Superior temporal gyrus (tissue), 1 donor: ENCODE results near the gene CATSPER3.

Experiments used
- DNase-seq: peaks from one replicate; pipeline ENCODE4 v3.0.0-alpha.2; 2016; ENCODE audit errors: extremely low spot score

CATSPER3 gene

DNA sequence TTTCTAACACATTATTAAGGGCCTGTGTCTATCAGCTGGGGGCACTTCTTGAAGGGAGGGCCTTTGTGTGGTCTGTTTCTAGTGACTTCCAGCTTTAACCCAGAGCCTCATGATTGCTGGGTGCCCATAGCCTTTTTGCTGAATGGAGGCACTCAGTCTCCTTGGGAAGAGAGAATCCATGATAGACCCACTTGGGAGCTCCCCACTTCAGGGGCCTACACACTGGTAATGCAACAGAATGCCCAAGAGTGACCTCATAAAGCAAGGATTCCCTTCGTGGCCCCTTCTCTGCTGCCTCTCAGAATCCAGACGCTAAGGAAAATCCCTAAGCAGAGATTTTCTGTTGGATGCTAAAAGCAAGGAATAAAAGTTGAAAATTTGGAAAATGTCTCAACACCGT is at the start of gene CATSPER3:
Gene CATSPER3 (plus strand): TSS at position 301 of the 400 bp plus-strand sequence. CDS start 85 bp downstream, at position 386.
- DNase-seq: no peak

- DNase-seq: no peak
Measured at GRCh38 chr5:134918861-134919260, 48.8 kb upstream of the CATSPER3 start.

DNA sequence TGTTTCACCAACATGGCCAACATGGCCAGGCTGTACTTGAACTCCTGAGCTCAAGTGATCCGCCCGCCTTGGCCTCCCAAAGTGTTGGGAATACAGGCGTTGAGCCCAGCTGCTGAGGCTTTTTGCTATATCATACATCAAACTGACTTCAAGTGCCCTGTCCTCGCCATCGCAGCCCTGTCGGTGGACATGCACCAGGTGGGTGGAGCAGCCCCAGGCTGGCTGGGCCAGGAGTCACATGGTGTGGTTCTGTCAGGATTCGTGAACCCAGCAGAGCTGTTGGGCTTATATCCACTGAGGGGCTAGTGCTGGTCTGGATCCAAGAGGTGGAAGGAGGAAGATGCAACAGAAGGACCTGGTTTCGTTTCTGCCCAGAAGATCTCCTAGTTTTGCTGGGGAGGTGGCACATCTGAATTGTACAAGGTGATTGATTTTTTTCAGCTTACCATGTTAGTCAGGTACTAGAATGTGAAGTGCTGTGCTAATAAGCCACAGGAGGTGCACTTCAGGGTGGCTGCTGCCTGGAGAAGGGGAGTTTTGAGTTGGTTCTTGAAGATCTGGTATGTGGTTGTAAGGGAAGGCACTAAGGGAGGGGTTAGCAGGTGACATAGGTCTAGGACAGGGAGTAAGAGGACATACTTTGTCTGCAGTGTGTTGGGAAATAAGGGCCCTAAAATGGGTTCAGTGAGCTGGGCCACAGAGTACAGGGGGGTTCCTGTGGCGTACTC is 46.7 kb upstream of the CATSPER3 start:
- no peak for DNase-seq

- no peak for DNase-seq
Measured at GRCh38 chr5:134932508-134932907, 35.2 kb upstream of the CATSPER3 start.

- no peak for DNase-seq
Measured at GRCh38 chr5:134934202-134934601, 33.5 kb upstream of the CATSPER3 start.

DNA sequence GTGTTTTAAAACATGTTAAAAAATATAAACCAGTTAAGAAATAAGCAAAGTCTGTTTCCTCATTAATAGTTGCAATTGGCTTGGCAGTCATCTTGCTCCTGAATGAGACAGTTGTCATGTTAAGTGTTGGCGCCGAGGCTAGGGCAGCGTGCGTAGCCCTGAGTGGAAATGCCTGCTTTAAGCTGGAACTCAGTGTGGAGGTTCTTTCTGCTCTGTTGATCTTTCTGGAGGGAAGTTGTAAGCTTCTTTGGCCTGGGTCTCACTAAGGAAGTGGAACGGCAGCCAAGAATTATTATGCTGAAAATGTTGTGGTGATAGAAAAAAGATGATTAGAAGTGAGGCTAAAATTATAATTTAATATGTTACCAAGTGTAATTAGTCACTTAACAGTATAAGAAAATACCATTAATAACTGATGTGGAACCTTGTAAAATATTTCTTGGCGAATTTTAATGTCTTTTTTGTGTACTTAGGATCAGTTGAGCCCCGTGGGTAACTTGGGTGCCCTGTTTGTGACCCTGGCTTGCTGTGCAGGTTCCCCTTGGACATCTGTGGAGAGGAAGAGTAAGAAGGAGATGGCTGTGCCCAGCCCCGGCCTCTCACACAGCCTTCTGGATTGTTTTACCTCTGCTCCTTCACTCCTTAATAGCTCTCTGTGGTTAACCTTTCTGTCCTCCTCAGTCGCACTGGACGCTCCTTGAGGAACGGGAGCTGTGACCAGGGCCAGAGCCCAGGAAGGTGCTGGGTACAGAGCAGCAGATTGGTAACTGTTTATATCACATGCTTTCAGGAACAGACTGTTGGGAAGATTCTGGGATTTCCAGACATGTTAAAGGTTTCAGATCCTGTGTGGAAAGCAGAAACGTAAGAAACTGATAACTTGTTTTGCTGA is 31.8 kb upstream of the CATSPER3 start:
- no peak for DNase-seq

- DNase-seq: no peak
Measured at GRCh38 chr5:134937526-134937925, 30.2 kb upstream of the CATSPER3 start.

DNA sequence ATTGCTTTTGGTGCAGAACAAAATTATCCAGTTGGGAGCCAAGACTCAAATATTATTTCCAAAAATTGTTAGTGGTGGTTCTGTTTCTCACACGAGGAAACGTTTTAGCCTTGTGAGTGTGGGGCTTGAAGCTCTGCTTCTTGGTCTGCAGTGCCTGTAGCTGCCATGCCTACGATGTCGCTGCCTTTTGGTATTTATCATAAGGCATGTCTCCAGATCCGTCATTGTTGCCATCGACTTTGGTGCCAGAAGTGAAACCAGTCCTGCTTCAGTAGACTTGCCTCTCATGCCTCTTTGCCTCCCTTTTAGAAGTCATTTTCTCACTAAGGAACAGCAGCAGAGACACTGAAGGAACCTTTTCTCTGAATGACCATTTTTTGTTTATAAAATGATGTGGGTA is 29.7 kb upstream of the CATSPER3 start:
- DNase-seq: no peak

- no peak for DNase-seq
Measured at GRCh38 chr5:134939500-134939899, 28.2 kb upstream of the CATSPER3 start.

DNA sequence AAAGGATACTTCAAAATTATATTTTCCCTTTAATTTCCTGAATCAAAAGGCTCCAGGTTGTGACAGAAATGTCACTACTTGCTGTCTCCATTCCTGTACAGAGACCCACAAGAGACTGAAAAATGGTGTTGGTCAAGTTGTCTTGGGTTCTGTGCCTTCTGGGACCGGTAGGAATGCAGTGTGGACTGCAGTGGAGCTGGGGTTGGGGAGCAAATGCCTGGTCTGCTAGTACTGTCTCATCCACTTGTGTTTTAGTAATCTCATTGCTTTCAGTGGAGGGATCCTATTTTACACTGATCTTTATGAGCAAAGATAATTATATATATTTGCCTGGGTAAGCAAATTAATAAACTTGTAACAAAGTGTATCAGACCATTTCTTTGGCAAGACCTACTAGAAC is 24.2 kb upstream of the CATSPER3 start:
- DNase-seq: no peak

- no peak for DNase-seq
Measured at GRCh38 chr5:134944630-134945029, 23.1 kb upstream of the CATSPER3 start.

GRCh38 chr5:134945041-134945440 is 22.7 kb upstream of the CATSPER3 start:
- no peak for DNase-seq

DNA sequence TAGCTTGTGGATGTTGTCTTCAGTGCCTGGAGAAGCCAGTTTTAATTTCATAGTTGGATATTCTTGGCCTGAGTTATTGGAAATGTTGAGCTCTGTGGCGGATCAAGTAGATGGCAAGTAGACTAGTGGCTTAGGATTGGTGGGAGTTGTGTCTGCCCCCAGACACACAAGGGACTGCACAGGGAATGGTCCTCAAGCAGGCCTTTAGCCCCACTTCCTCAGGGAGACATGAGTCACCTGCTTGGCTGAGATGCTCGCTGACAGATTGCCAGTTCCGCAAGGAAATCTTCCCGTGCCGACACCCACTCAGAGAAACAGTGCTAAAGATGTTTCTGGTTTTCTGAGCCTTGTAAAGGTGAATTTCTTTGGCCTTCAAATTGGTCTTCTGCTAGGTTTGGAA is 18.8 kb upstream of the CATSPER3 start:
- DNase-seq: no peak

- DNase-seq: no peak
Measured at GRCh38 chr5:134949316-134949715, 18.4 kb upstream of the CATSPER3 start.

DNA sequence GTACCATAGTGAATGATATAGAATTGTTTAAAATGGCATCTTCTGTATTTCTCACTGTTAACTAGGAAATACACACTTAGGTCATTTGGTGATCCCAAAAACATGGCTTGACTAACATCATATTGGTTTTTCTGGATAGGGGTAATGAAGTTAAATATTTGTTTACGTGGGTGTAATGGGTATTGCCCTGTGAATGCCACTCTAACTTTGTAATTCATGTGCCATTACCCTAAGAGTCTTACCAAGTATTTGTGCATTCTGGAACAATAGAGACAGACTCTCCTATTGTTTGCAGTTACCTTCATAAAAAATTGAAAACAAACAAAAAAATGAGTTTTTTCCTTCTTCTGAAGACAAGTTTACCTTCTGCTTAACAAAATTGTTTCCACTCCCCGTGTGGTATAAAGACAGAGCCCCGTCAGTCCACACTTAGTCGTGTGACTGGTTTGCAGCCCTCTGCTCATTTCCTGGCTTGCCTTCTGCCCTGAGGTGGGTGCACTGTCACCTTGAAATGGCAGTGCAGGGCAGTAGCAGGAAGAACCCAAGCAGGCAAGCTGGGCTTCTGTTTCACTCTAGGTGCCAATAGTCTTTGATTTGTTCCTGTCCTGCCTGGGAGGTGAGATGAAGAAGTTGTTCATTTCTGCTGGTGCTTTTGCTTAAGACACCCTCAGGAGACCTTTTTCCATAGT is 9.6 kb upstream of the CATSPER3 start:
- no peak for DNase-seq

- DNase-seq: no peak
Measured at GRCh38 chr5:134958755-134959154, 9.0 kb upstream of the CATSPER3 start.

GRCh38 chr5:134963098-134963497 is 4.6 kb upstream of the CATSPER3 start:
- no peak for DNase-seq

GRCh38 chr5:134964359-134965270 is 3.1 kb upstream of the CATSPER3 start:
- no peak for DNase-seq

GRCh38 chr5:134965271-134965825 is 2.4 kb upstream of the CATSPER3 start:
- DNase-seq: no peak

DNA sequence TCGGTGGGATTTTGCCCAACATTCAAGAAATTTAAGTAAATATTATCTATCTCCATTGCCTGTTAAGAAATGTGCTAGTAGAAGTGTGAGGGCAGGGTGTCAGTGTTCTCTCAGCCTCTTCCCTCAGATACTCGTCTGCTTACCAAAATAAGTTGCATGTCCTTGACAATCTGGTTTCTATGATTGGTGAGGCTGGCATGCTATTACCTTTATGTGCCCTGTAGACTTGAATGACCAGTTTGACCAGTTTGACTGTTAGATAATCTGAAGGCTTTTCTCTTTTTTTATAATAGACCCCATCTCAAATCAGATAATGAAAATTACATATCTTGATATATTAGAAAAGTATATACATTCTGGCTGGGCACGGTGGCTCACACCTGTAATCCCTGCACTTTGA is 348 bp downstream of the CATSPER3 start:
- DNase-seq: no peak

DNA sequence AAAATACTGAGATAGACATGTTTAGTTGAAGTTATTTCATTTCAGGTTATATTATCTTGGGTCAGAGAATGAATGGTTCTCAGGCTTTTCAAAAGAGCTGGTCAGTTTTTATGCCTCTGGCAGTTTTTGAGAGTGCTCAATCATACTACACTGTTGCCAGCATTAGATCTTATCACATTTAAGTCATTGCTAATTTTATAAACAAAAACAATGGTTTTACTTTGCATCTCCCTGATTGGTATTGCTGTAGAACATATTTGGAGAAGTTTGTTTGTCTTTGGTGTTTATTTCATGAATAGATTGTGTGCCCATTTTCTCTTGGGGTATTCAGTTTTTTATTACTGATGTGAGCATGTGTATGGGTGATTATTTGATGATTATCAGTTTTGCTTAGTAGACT is 1.5 kb downstream of the CATSPER3 start:
- no peak for DNase-seq
